SHP77 (cell line): ENCODE results near the gene CCDC175.

Source experiments
- DNase-seq, 2 experiments: peaks; one replicate each; lab custom pipeline; 2025; lab: John Stamatoyannopoulos, UW

Gene CCDC175

DNA sequence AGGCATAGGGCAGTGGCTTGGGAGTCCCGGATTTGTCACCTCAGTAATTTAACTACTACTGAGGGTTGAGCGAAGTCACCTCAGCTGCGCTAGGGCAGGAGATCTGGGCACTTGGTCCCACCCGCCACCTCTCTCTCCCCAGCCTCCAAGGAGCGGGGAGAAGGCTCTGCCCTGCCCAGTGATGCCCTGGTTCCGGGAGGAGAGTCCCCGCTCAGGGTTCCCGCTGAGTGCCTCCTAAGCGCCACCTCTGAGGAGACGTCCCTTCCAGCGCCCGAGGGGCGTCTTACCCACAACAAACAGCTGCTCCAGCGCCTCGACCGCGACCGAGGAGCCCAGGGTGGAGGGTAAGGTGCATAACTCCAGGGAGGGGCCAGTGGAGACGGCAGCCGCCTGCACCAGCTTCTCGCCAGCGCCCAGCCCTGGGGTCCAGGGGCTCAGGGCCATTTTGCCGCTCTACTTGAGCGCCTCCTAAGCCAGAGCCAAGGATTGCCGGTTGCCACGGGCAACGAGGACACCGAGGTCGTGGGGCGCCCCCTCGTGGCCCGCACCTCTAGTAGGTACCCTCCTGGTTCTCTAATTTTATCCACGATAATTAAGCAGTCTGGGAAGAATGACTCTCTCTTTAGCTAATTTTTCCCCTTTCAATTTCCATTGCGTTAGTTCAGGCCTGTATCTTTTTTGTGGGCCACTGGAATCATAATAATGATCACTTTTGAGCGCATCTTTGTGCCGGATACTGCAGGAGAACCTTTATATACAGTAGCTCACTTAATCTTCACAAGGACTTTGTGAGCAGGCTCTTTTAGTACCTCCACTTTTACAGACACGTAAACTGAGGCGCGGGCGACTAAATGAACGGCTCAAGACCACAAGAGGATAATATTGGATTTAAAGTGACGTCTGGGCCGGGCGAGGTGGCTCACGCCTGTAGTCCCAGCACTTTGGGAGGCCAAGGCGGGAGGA, at the start of gene CCDC175:
Gene CCDC175, minus strand, starts transcription at position 481 of the 963 bp plus-strand sequence. Its CDS starts 37 bp downstream, at position 444.
- DNase-seq = peak; percentile 91 to 98

DNA sequence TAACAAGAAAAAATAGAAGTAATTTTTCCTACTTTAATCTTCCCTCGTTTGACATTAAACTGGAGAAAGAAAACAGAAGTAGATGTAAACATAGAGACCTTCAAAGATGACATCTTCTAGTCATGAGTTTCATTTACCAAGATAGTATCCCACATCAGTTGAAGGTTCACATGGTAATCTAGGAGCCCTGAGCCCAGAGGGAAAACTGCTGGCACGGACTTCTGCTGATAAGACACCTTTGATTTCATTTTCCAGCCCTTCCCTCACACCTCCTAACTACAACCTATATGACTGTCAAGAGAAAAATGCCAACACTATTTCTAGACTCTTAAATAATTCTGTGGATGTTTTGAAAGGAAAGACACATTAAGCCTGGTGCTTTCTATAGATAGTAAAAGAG, 46.0 kb upstream of the CCDC175 start:
- no peak for DNase-seq

DNA sequence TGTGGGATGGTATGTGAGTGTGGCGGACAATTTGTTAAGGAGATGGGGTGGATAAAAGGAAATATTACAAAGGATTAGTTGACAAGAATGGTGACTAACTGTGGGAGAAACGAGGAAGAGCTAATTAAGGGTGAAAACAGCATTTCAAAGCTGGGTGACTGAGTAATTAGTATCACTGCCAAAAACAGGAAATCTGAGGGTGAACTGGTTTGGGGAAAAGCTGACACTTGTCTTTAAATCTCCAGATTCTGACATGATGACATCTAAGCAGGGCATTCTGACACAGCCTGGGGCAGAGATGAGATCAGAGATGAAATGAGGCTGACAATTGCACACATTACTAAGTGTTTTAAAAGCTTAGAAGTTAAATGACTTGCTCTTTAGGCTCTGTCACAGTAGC, 42.4 kb upstream of the CCDC175 start:
- no peak for DNase-seq

DNA sequence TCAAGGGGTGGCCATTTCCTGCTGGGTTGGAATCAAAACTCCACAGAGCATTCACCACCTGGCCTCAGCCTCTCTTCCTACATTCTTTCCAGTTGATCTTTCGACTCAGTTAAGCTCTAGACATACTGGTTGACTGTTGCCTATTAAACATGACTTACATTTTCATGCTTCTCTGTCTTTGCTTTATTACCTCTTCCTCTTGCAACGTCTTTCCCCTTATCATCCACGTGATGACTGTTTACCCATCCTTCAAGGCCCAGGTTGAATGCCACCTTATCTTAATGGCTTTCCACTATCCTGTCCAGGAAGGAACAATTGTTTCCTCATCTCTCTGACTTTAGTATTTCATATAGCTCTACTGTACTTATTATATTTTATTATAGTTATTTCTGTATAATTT, 24.4 kb upstream of the CCDC175 start:
- no peak for DNase-seq

DNA sequence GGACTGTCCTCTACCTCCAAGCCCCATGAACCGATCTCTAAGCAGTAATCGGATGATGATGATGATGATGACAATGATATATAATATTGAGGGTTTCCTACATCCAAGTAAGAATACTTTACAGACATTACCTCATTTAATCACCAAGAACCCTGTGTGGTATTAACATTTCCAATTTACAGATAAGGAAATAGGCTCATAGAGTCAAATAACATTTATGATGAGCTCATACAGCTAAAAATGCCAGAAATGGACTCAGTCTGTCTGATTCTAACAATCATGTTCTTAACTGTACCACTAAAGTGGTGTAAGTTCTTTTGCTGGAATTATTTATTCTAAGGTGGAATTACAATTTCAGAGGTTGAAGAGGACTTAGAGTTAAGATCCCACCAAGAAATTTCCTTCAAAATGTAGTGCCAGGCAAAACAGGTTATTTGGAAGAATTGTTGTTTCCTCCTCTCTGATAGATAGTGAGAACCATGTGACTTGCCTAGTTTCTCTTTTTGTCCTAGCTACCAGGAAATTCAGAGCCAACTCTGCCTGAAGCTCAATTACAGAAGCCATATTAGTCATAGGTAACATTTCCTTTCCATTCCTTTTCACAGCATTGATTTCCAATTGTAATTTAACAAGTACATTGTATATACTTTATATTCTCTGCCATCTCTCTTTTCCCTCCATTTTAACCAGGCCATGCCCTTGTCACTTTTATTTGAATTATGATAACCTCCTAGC, 23.8 kb upstream of the CCDC175 start:
- no peak for DNase-seq

DNA sequence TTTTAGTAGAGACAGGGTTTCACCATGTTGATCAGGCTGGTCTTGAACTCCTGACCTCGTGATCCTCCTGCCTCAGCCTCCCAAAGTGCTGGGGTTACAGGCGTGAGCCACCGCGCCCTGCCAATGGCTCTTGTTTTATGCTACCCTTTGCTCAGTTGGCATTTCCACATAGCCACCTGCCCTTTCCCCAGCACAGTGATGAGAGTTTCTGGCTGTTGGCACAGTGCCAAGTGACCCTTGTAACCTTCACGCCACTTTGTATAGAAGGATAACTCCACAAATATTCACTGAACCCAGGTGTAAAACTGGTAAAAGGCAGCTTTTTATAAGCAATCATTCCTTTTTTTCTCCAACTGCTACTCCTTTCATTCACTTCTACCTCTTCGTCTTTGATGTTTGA, 18.5 kb upstream of the CCDC175 start:
- no peak for DNase-seq

DNA sequence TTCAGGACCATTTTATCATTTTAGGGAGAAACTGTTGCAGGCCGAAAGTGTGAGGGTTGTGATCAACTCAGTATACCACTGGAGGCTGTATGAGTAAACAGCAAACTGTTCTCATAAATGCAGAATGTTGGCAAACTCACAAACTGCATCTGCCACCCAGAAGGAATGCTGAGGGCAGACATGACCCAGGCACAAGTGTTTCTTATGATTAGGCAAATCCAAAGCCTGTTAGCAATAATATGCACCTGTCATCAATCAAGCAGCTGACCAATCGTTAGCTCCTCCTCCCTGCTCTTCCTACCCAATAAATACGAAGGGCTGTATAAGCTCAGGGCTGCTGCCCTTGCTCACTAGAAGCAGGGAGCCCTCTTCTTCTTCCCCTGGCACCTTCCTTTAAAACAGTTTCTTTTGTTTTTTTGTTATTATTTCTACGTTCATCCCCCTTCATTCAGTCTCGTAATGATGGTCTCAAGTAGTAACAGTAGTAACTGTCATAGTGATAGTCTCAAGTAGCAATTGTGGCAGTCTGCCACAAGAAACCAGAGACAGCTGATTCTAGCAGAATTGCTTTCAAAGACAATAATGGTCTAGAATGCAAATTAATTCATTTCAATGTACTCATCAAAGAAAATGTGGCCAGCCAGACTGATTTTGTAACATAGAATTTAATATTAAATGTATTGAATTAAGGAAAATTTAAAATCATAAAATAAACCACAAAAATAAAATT, 15.2 kb upstream of the CCDC175 start:
- peak in 1 of 2 experiments; percentile 10 for DNase-seq

DNA sequence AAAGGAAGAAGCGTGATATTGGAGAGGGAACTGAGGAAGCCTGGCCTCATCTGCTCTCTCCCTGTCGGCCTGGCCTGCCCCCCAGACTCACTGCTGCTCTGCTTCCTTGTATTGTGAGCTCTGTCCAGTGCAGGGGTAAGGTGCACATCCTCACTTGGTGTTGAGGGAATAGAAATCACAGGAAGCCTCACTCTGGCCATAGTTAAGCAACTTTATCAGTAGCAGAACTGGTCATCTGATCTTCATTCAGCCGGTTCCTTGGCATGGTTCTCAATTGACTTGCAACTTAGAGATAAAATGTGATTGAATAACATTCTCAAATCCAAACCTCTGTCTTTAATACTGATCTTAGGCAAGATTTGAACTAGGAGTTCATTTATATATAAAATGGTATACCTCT, 11.5 kb upstream of the CCDC175 start:
- DNase-seq = no peak

DNA sequence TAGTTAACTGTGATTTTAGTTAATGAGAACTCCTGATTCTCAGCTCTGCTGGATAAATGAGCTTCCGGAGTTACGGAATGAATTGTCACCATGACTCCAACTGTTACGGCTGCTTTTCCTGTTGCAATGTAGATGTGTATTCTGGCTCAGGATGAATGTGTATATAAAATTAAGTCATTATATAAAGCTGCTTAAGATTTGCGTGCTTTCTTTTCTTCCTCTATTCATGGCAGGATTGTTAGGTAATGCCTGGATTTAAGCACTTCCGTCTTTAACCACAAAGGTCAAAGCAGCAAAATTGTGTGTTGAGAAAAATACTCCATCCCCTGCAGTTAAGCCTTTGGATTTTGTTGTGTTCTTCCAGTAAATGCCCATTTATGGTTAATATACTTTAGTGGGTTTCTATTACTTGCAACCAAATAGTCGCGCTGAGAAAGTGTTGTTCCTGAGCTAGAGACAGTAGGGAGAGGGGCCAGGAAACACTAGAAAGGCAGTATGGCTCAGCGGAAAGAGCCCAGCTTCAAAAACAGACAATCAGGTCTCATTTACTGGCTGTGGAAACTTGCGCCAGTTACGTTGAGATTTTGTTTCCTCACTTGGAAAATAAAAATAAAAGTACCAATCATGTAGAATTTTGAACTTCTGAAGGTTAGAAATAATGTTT, 9.4 kb upstream of the CCDC175 start:
- DNase-seq = no peak

DNA sequence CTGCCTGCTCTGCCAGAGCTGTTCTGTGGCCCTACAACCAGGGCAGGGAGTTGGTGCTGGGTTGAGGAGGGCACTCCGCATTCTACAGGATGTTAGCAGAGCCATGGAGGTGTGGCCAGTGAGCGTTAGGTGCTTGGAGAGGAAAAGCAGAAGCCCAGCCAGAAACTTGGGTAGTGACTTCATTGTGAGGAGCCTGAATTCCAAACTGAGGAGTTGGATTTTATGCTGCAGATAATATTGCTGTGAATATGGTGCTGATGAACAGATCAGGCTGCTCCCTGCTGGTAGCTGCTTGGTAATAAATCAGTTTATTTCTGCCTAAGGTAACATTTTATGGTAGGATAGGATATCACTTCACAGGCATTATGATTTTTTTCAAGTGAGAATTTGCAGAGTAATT, 7.1 kb upstream of the CCDC175 start:
- no peak for DNase-seq

DNA sequence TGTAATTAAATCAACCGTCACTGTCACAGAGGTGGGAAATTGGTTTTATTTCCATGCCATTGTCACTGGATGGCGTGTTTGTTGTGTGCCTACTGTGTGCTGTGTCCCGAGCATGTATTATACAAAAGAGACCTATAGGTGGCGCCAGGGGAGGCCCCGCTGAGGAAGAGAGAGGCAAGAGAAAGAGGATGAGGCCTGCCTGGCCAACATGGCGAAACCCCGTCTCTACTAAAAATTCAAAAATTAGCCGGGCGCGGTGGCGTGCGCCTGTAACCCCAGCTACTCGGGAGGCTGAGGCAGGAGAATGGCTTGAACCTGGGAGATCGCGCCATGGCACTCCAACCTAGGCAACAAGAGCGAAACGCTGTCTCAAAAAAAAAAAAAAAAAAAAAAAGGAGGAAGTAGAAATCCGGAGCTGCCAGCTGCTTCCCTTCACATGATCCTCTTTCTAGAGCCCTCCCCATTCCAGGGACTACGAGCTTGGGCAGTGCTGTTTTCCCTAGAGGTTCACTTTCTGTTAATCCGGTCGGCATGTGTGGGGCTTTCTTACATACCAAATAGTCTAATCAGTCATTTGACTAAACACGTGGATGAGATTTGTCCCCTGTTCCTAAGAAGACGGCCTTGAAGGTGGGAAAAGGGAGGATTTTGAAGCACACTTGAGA, 6.4 kb upstream of the CCDC175 start:
- DNase-seq = no peak

DNA sequence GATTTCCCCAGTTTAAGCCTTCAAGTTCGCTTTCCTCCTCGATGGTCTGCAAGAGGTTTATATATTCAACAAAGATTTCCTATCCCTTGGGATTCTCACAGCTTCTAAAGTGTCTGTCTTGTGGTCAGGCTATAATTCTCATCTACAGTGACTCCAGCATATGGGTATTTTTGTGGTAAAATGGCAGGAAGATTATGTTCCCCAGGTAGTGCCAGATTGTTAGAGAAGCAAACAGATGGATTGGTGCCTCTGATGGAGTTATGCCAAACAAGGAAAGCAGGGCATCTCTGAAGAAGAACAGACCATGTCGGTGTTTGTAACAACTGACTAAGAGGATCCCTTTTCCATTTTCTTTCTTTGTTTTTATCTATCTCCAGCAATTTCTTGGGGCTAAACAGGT, 5.5 kb upstream of the CCDC175 start:
- DNase-seq = no peak

DNA sequence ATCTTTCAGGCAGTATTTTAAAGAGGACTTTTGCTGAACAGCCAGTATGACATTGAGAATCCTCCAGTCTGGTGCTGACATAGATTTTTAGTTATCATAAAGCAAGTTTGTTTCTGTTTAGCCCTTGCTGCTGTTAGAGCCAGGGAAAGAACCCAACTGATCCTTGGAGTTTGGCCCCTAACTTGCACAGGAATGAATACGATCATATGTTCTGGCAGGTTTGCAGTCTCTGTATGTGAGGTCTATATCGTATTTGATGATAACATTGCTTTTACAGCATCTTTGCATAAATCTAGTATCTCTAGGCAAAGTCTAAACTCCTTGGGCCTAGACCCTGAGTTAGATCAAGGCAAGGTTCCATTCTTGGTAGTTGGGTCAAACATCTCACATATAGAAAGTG, 4.3 kb upstream of the CCDC175 start:
- DNase-seq = no peak

DNA sequence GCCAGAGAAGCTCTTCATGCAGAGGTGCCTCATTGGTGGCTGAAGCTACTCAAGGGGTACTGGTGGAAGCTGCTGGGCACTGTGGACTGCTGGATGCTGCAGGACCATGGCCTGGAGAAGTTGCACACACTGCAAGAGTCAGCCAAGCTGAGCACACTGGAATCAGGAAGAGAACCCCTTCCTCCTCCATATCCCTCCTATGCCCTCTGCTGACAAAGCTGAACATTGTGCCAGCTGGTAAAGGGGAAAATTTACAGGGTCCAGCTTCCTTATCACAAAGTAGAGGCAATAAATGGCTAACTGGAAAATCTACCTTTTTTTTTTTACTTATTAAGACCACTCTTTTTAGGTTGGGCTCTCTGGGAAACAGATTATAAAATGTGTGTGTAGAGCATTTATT, 6.5 kb downstream of the CCDC175 start:
- peak in 1 of 2 experiments; percentile 21 for DNase-seq

DNA sequence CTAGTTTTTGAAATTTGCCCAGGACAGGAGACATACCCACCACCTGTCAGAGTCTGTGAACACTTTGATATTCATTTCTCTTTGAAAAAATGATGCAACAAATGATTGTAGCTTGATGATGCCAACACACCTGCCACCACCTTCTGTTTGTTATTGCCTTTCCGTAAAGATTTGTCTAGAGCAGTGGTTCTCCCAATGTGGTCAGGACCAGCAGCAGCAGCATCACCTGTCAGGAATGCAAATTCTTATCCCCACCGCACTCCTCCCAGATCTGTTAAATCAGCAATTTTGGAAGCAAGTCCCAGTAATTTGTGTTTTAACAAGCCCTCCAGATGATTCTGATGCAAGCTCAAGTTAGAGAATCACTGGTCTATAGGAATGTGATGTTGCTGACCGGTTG, 9.9 kb downstream of the CCDC175 start:
- DNase-seq = no peak

DNA sequence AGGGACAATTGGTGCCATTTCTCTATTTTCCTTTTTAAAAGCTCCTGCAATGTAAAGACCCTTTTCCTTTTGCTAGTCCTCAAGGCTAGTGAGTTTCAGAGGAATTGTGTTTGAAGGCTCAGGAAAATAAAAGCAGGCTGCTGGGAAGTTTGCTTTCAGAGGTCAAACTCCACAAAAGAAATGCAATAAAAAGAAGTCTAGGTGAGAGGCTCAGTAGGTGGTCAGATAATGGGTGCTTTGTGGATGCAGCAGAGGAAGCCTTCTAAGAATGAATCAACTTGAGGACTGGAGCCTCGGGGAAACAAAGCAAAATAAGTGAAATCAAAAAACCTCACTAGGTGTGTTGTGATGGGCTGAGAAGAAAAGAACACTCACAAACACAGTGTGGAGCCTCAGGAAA, 10.3 kb downstream of the CCDC175 start:
- DNase-seq = no peak

DNA sequence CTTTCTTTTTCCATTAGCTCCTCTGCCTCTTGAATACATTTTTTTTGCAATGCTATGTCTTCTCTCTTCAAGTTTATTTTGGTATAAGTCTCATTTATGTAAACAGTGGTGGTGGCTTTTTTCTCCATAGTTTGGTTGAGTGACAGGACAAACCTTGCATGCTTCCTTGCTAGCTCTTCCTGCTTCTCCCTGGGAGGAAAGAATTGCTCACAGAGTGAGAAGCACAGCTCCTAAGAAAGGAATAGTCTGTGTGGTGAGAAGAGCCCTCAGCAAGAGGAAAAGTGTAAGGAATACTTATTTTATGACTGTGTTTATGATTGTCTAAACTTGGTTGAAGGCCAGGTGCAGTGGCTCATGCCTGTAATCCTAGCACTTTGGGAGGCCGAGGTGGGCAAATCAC, 11.5 kb downstream of the CCDC175 start:
- DNase-seq = no peak

DNA sequence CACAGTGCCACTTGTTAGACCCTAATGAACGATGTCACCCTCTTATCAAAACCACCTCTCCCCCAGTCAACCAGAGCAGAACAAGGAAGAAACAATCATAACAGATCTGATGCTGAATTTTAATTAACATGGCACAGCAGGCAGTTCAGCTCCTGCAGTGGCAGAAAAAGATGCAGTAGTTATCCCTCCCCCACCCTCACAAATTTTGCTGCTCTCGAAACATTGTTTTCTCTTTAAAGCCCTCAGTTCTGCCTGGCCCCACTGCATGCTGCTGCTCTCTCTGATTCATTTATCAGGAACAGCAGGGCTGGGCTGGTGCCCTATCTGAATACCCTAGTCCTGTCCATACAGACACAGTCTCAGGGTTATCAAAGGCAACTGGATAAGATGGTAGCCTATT, 12.2 kb downstream of the CCDC175 start:
- no peak for DNase-seq

DNA sequence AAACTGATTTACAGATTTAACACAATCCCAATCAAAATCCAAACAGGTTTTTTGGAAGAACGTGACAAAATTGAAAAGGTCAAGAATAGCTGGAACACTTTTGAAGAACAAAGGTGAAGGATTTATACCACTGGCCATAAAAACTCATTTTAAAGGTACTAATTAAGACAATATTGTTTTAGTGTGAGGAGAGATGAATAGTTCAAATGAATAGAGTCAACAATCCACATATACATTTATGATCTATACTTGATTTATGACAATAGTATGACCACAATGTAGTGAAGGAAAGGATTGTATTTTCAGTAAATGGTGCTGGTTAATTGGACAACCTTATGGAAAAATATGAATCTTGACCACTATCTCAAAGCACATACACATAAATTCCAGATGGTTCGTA, 29.3 kb downstream of the CCDC175 start:
- no peak for DNase-seq

DNA sequence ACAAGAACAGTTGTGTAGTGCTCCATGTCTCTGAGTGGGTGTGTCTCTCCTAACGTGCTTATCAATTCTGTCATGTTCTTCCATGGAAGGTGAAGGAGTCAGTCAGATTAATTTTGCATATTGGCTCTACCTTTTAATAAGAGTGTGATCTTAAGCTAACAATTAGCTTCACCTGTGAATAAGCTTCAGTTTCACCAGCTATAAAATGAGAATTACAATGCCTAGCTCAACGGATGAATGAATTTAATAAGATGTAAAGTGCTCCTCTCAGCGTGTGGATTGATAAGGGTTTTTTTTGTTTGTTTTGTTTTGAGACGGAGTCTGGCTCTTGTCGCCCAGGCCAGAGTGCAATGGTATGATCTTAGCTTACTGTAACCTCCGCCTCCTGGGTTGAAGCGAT, 32.7 kb downstream of the CCDC175 start:
- DNase-seq = no peak

DNA sequence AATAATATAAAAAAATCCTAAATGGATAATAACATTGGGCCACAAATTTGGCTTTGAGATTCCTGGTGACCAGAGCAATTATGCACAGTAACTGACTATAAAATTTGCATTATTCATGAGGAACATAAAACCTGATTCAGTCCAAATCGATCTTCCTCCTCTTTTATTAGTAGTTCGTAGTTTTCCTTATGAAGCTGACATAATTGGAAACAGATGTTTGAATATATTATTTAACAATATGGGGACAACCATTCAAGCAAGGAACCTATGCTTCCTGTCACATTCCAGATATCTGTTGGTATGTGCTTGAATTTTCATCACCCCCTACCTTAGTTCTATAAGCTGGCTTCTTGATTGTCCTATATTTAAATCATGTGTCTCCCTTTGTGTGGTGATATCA, 34.9 kb downstream of the CCDC175 start:
- no peak for DNase-seq
